Stomach smooth muscle (tissue), 2 donors: ENCODE data around the gene OR51F1.
"Not testable (repeated sequence)": the region's sequence is repeated elsewhere in the genome, so short reads cannot be mapped to it uniquely, and the experiment has no call there.

Source experiments
- H3K27ac ChIP-seq: one replicate; pipeline ENCODE4 v1.7.0; 2013; ENCODE audit warnings: mild to moderate bottlenecking, low read length, inconsistent platforms
- H3K27me3 ChIP-seq, 2 donors: one replicate each; pipeline ENCODE4 v1.7.0; 2013; ENCODE audit warnings: low read length in 2 of 2; ENCODE audit not compliant: insufficient read depth in 2 of 2, control insufficient read depth in 1 of 2
- H3K36me3 ChIP-seq, 2 donors: one replicate each; pipeline ENCODE4 v1.7.0; 2013; ENCODE audit warnings: low read length in 2 of 2; ENCODE audit not compliant: control insufficient read depth in 2 of 2, insufficient read depth in 2 of 2
- H3K4me1 ChIP-seq: one replicate; pipeline ENCODE4 v1.7.0; 2013; ENCODE audit warnings: low read length; ENCODE audit not compliant: control insufficient read depth, insufficient read depth
- H3K4me3 ChIP-seq, 2 donors: one replicate each; pipeline ENCODE4 v1.7.0; 2013; ENCODE audit warnings: low read length in 2 of 2
- H3K9ac ChIP-seq, 2 donors: one replicate each; pipeline ENCODE4 v1.7.0; 2013; ENCODE audit warnings: low read length in 2 of 2, mild to moderate bottlenecking in 1 of 2
- H3K9me3 ChIP-seq, 2 donors: one replicate each; pipeline ENCODE4 v1.7.0; 2013; ENCODE audit warnings: low read length in 2 of 2; ENCODE audit not compliant: control insufficient read depth in 2 of 2
- donor health status: healthy.
- donor health status: Pancreatic carcinoma.

Gene OR51F1

GRCh38 chr11:4769838-4770237 lies at the start of gene OR51F1:
Gene OR51F1 (minus strand): TSS chr11:4769938. CDS start chr11:4769938, 0 bp downstream.
- Histone ChIP-seq H3K27ac (no peak within 1 kb of the TSS), H3K9ac (no peak within 1 kb of the TSS), H3K4me1 (no peaks in the 10 kb centered on the region), H3K36me3 (no peaks in the 10 kb centered on the region), H3K27me3 (no peaks in the 10 kb centered on the region), H3K9me3 (no peaks in the 10 kb centered on the region), H3K4me3 (no peak within 1 kb of the TSS)

GRCh38 chr11:4809246-4809645 lies 39.5 kb upstream of the OR51F1 start:
- Histone ChIP-seq H3K27ac (no peak overlapping the region), H3K9ac (no peak overlapping the region), H3K4me3 (no peak overlapping the region), H3K36me3 (no peaks in the 10 kb centered on the region), H3K4me1 (no peaks in the 10 kb centered on the region), H3K27me3 (no peaks in the 10 kb centered on the region), H3K9me3 (no peaks in the 10 kb centered on the region)

- H3K9me3 ChIP-seq = no peaks in the 10 kb centered on the region
- no peaks in the 10 kb centered on the region for H3K4me1 ChIP-seq
- no peak overlapping the region for H3K4me3 ChIP-seq
- no peaks in the 10 kb centered on the region for H3K27me3 ChIP-seq
- H3K36me3 ChIP-seq = no peaks in the 10 kb centered on the region
- no peak overlapping the region for H3K9ac ChIP-seq
- no peak overlapping the region for H3K27ac ChIP-seq
Measured at GRCh38 chr11:4808476-4808875, 38.7 kb upstream of the OR51F1 start.

- no peaks in the 10 kb centered on the region for H3K36me3 ChIP-seq
- no peak within 1 kb of the TSS for H3K27ac ChIP-seq
- H3K4me1 ChIP-seq = no peaks in the 10 kb centered on the region
- no peaks in the 10 kb centered on the region for H3K9me3 ChIP-seq
- no peaks in the 10 kb centered on the region for H3K27me3 ChIP-seq
- H3K9ac ChIP-seq = no peak within 1 kb of the TSS
- no peak within 1 kb of the TSS for H3K4me3 ChIP-seq
Measured at GRCh38 chr11:4804280-4804679, 34.5 kb upstream of the OR51F1 start, which contains the start of gene OR52R1. Gene OR52R1 (minus strand): TSS chr11:4804380. CDS start chr11:4804380, 0 bp downstream.

GRCh38 chr11:4801316-4801715 lies 31.6 kb upstream of the OR51F1 start:
- not testable (repeated sequence) for H3K4me1 ChIP-seq, H3K27ac ChIP-seq, H3K27me3 ChIP-seq, H3K4me3 ChIP-seq, H3K36me3 ChIP-seq, H3K9me3 ChIP-seq, H3K9ac ChIP-seq

GRCh38 chr11:4798427-4799183 lies 28.9 kb upstream of the OR51F1 start:
- Histone ChIP-seq H3K9me3 (no peaks in the 10 kb centered on the region), H3K27me3 (no peaks in the 10 kb centered on the region), H3K27ac (no peak overlapping the region), H3K9ac (no peak overlapping the region), H3K4me3 (no peak overlapping the region), H3K36me3 (no peaks in the 10 kb centered on the region), H3K4me1 (no peaks in the 10 kb centered on the region)

- Histone ChIP-seq H3K27ac (no peak overlapping the region), H3K4me3 (no peak overlapping the region), H3K9me3 (no peaks in the 10 kb centered on the region), H3K4me1 (no peaks in the 10 kb centered on the region), H3K36me3 (no peaks in the 10 kb centered on the region), H3K27me3 (no peaks in the 10 kb centered on the region), H3K9ac (no peak overlapping the region)
Measured at GRCh38 chr11:4797206-4797605, 27.5 kb upstream of the OR51F1 start.

- Histone ChIP-seq H3K9ac (no peak overlapping the region), H3K4me3 (no peak overlapping the region), H3K27me3 (no peaks in the 10 kb centered on the region), H3K36me3 (no peaks in the 10 kb centered on the region), H3K4me1 (no peaks in the 10 kb centered on the region), H3K27ac (no peak overlapping the region), H3K9me3 (no peaks in the 10 kb centered on the region)
Measured at GRCh38 chr11:4782454-4782853, 12.7 kb upstream of the OR51F1 start.

- Histone ChIP-seq H3K4me3 (no peak overlapping the region), H3K27me3 (no peaks in the 10 kb centered on the region), H3K9ac (no peak overlapping the region), H3K27ac (no peak overlapping the region), H3K4me1 (no peaks in the 10 kb centered on the region), H3K36me3 (no peaks in the 10 kb centered on the region), H3K9me3 (no peaks in the 10 kb centered on the region)
Measured at GRCh38 chr11:4768094-4768493, 1.6 kb downstream of the OR51F1 start.

GRCh38 chr11:4766420-4767043 lies 3.2 kb downstream of the OR51F1 start:
- H3K9me3 ChIP-seq = no peaks in the 10 kb centered on the region
- no peak overlapping the region for H3K27ac ChIP-seq
- no peak overlapping the region for H3K9ac ChIP-seq
- no peaks in the 10 kb centered on the region for H3K4me1 ChIP-seq
- H3K27me3 ChIP-seq = no peaks in the 10 kb centered on the region
- H3K4me3 ChIP-seq = no peak overlapping the region
- H3K36me3 ChIP-seq = no peaks in the 10 kb centered on the region

GRCh38 chr11:4763096-4763495 lies 6.6 kb downstream of the OR51F1 start:
- no peaks in the 10 kb centered on the region for H3K36me3 ChIP-seq
- H3K9ac ChIP-seq = no peak overlapping the region
- H3K9me3 ChIP-seq = no peaks in the 10 kb centered on the region
- no peaks in the 10 kb centered on the region for H3K27me3 ChIP-seq
- no peak overlapping the region for H3K4me3 ChIP-seq
- no peak overlapping the region for H3K27ac ChIP-seq
- H3K4me1 ChIP-seq = no peaks in the 10 kb centered on the region
